ENCODE results near the gene EFHC1. TPM values are rescaled to one million over a fixed set of nuclear protein-coding genes. Genes with fewer than 3 reads are reported as not detected.
"Not testable (repeated sequence)": the region's sequence is repeated elsewhere in the genome, so short reads cannot be mapped to it uniquely, and the experiment has no call there.

The EFHC1 gene
- total and polyA plus RNA-seq, 4 donors: 43.5 to 76.0 (median 44.3) TPM

DNA sequence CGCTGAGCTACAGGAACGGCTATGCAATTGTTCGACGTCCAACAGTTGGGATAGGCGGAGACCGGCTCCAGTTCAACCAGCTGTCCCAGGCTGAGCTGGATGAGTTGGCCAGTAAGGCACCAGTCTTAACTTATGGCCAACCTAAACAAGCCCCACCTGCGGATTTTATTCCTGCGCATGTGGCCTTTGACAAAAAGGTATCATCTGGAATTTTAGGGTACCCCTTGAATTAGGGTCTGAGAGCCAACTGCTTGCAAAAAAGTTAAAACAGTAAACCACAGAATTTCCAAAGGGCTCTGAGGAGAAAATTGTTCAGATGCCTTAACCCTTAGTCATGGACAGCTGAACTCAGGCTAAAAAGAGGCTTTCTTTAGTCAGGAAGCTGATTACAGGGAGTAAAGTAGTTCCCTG, 3.8 kb downstream of the EFHC1 start:
- no peak for DNase-seq (ENCODE audit: low read depth in 4 of 6, low spot score in 6 of 6)
- peaks cover 5% of the 10 kb centered on the region for H3K4me1 ChIP-seq (ENCODE audit: control insufficient read depth, insufficient read depth, low read length)
- no peaks in the 10 kb centered on the region for H3K27me3 ChIP-seq (ENCODE audit: control insufficient read depth, insufficient read depth, low read length)
- no peaks in the 10 kb centered on the region for H3K36me3 ChIP-seq (ENCODE audit: control insufficient read depth, insufficient read depth, low read length)
- no peak overlapping the region for H3K4me3 ChIP-seq (ENCODE audit: low read depth, low read length)
- WGBS (ENCODE audit: insufficient coverage): 93% methylated on average over 6 of the region's 8 CpGs
- H3K27ac ChIP-seq (ENCODE audit: low read depth, low read length): peak overlapping the region; percentile 82
- no peaks in the 10 kb centered on the region for H3K9me3 ChIP-seq (ENCODE audit: control insufficient read depth, insufficient read depth, low read length)

DNA sequence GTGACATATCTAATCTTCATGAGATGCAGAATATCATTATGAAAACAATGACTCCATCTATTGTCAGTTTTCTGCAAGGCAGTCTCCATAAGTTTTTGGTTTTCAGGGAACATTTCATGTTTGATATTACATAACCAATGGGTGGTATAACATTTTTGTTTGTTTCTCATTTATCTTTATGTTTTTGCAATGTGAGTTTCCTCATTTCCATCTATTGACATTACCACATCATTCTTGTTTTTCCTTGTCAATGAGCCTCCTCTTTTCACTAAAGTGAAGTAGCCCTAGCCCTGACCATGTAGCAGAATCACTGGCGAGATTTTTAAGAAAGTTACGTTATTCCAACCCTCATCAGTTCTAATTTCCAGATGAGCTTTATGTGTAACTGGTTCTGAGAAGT, 4.4 kb downstream of the EFHC1 start:
- Histone ChIP-seq H3K4me1 (ENCODE audit: control insufficient read depth, insufficient read depth, low read length) (peaks cover under 1% of the 10 kb centered on the region), H3K36me3 (ENCODE audit: control insufficient read depth, insufficient read depth, low read length) (no peaks in the 10 kb centered on the region), H3K9me3 (ENCODE audit: control insufficient read depth, insufficient read depth, low read length) (no peaks in the 10 kb centered on the region), H3K27me3 (ENCODE audit: control insufficient read depth, insufficient read depth, low read length) (no peaks in the 10 kb centered on the region), H3K27ac (ENCODE audit: low read depth, low read length) (peak overlapping the region; percentile 82), H3K4me3 (ENCODE audit: low read depth, low read length) (no peak overlapping the region)
- WGBS (ENCODE audit: insufficient coverage): no CpG with 5 or more reads among the region's 2 CpGs
- DNase-seq (ENCODE audit: low read depth in 4 of 6, low spot score in 6 of 6): no peak

DNA sequence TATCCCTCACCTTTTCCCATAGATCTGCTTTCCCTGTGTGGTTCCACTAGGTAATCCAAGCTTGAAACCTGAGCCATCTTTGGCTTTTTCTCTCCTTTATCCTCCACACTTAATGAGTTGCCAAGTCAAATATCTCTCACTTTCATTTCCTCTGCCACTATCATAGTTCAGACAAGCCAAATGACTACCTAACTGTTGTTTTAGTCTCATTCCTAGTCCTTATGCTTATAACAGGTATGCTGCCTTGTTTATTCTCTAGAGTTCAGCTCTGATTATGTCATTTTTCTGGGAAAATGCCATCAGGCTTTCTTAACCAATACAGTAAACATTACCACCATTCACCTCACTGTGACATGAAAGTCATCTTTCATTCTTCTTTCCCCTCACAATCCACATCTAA, 6.5 kb downstream of the EFHC1 start:
- Histone ChIP-seq H3K4me1 (ENCODE audit: control insufficient read depth, insufficient read depth, low read length) (no peaks in the 10 kb centered on the region), H3K9me3 (ENCODE audit: control insufficient read depth, insufficient read depth, low read length) (no peaks in the 10 kb centered on the region), H3K36me3 (ENCODE audit: control insufficient read depth, insufficient read depth, low read length) (no peaks in the 10 kb centered on the region), H3K4me3 (ENCODE audit: low read depth, low read length) (no peak overlapping the region), H3K27ac (ENCODE audit: low read depth, low read length) (no peak overlapping the region), H3K27me3 (ENCODE audit: control insufficient read depth, insufficient read depth, low read length) (no peaks in the 10 kb centered on the region)
- DNase-seq (ENCODE audit: low read depth in 4 of 6, low spot score in 6 of 6): no peak

DNA sequence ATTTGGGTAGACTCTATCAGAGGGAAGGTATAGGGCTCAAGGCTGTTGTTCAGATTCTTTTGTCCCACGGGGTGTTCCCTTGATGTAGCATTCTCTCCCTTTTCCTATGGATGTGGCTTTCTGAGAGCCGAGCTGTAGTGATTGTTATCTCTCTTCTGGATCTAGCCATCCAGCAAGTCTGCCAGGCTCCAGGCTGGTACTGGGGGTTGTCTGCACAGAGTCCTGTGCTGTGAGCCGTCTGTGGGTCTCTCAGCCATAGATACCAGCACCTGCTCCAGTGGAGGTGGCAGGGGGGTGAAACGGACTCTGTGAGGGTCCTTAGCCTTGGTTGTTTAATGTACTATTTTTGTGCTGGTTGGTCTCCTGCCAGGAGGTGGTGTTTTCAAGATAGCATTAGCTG, 13.2 kb downstream of the EFHC1 start:
- not testable (repeated sequence) for H3K36me3 ChIP-seq (ENCODE audit: control insufficient read depth, insufficient read depth, low read length); H3K27me3 ChIP-seq (ENCODE audit: control insufficient read depth, insufficient read depth, low read length); H3K4me3 ChIP-seq (ENCODE audit: low read depth, low read length); DNase-seq (ENCODE audit: low read depth in 4 of 6, low spot score in 6 of 6); H3K9me3 ChIP-seq (ENCODE audit: control insufficient read depth, insufficient read depth, low read length); H3K4me1 ChIP-seq (ENCODE audit: control insufficient read depth, insufficient read depth, low read length); H3K27ac ChIP-seq (ENCODE audit: low read depth, low read length)
- WGBS (ENCODE audit: insufficient coverage): 88% methylated on average over 2 of the region's 4 CpGs

DNA sequence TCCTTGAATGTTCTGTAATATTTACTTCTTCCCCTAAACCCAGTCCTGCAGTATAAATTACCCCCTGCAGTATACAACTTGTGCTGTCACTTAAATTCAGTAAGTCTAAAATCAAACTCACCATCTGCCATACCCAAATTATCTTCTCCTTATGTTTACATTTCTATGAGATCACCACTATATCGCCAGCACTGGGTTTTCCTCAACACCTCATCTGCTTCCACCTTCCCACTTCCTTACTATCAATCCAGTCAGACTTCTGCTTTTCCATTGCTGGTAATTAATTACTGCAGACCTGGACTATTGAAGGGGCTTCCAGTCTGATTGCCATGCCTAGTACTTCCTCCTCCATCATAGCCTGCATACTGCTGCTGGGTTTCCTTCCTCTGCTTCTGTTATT, 15.2 kb downstream of the EFHC1 start:
- 94% methylated on average over 1 of the region's 1 CpG for WGBS (ENCODE audit: insufficient coverage)
- no peak overlapping the region for H3K27ac ChIP-seq (ENCODE audit: low read depth, low read length)
- H3K27me3 ChIP-seq (ENCODE audit: control insufficient read depth, insufficient read depth, low read length): no peaks in the 10 kb centered on the region
- H3K4me1 ChIP-seq (ENCODE audit: control insufficient read depth, insufficient read depth, low read length): no peaks in the 10 kb centered on the region
- no peak for DNase-seq (ENCODE audit: low read depth in 4 of 6, low spot score in 6 of 6)
- H3K4me3 ChIP-seq (ENCODE audit: low read depth, low read length): no peak overlapping the region
- no peaks in the 10 kb centered on the region for H3K9me3 ChIP-seq (ENCODE audit: control insufficient read depth, insufficient read depth, low read length)
- peaks cover 7% of the 10 kb centered on the region for H3K36me3 ChIP-seq (ENCODE audit: control insufficient read depth, insufficient read depth, low read length)

DNA sequence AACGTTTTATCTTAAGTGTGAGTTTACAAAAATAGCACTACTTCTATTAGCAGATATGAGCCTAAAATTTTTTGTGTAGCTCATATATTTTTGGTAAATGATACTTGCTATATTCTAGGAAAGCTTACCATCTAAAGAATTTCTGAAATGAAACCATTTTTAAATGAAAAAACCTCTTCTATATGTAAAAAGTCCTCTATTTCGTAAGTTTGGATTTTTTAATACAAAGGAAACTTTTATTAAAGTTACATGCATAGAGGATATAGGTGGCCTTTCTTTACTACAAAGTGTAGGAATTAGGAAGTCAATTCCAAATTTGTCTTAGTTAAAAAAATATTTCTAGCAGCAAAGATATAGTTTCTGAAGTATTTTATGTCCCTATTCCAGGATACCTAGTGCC, 18.8 kb downstream of the EFHC1 start:
- no peaks in the 10 kb centered on the region for H3K4me1 ChIP-seq (ENCODE audit: control insufficient read depth, insufficient read depth, low read length)
- peaks cover 3% of the 10 kb centered on the region for H3K36me3 ChIP-seq (ENCODE audit: control insufficient read depth, insufficient read depth, low read length)
- H3K9me3 ChIP-seq (ENCODE audit: control insufficient read depth, insufficient read depth, low read length): peaks cover 2% of the 10 kb centered on the region
- WGBS (ENCODE audit: insufficient coverage): no CpG with 5 or more reads among the region's 2 CpGs
- H3K27ac ChIP-seq (ENCODE audit: low read depth, low read length): no peak overlapping the region
- no peaks in the 10 kb centered on the region for H3K27me3 ChIP-seq (ENCODE audit: control insufficient read depth, insufficient read depth, low read length)
- no peak overlapping the region for H3K4me3 ChIP-seq (ENCODE audit: low read depth, low read length)
- DNase-seq (ENCODE audit: low read depth in 4 of 6, low spot score in 6 of 6): no peak

DNA sequence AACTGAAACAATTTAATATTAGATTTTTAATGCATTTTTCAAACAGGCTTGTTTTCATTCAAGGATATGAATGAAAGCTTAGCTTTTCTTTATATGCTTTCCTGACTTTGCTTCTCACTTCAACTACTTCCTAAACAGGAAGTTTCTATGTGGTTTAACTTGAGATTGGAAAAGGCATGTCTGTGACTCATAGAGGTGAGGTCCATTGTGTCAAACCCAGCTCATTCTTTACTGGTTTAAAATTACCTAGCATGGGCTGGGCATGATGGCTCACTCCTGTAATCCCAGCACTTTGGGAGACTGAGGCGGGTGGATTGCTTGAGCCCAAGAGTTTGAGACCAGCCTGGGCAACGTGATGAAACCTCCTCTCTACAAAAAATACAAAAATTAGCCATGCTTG, 34.4 kb downstream of the EFHC1 start:
- Histone ChIP-seq H3K36me3 (ENCODE audit: control insufficient read depth, insufficient read depth, low read length) (peaks cover 2% of the 10 kb centered on the region), H3K9me3 (ENCODE audit: control insufficient read depth, insufficient read depth, low read length) (peaks cover 4% of the 10 kb centered on the region), H3K4me3 (ENCODE audit: low read depth, low read length) (no peak overlapping the region), H3K27ac (ENCODE audit: low read depth, low read length) (no peak overlapping the region), H3K4me1 (ENCODE audit: control insufficient read depth, insufficient read depth, low read length) (no peaks in the 10 kb centered on the region), H3K27me3 (ENCODE audit: control insufficient read depth, insufficient read depth, low read length) (no peaks in the 10 kb centered on the region)
- no CpG with 5 or more reads among the region's 2 CpGs for WGBS (ENCODE audit: insufficient coverage)
- no peak for DNase-seq (ENCODE audit: low read depth in 4 of 6, low spot score in 6 of 6)

DNA sequence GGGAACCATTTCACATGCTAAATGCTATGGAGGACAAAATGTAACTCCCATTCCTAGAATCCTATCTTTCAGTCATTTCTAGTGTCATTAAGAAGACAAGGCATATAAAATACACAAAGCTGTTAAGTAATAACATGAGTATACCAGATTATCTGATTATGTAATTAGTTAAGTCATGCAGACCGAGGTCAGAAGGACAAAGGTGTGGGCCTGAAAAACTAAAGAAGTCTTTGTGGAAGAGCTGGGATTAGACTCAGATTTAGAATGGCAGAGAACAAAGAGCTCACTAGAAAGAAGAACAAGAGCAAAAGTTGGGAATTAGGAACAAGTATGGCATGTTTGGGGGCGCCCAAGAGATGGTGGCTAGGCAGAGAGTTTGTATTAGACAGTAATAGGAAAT, 37.0 kb downstream of the EFHC1 start:
- no peaks in the 10 kb centered on the region for H3K27me3 ChIP-seq (ENCODE audit: control insufficient read depth, insufficient read depth, low read length)
- no peak overlapping the region for H3K27ac ChIP-seq (ENCODE audit: low read depth, low read length)
- no CpG with 5 or more reads among the region's 2 CpGs for WGBS (ENCODE audit: insufficient coverage)
- H3K4me3 ChIP-seq (ENCODE audit: low read depth, low read length): no peak overlapping the region
- peaks cover 2% of the 10 kb centered on the region for H3K36me3 ChIP-seq (ENCODE audit: control insufficient read depth, insufficient read depth, low read length)
- H3K9me3 ChIP-seq (ENCODE audit: control insufficient read depth, insufficient read depth, low read length): no peaks in the 10 kb centered on the region
- H3K4me1 ChIP-seq (ENCODE audit: control insufficient read depth, insufficient read depth, low read length): no peaks in the 10 kb centered on the region
- no peak for DNase-seq (ENCODE audit: low read depth in 4 of 6, low spot score in 6 of 6)

DNA sequence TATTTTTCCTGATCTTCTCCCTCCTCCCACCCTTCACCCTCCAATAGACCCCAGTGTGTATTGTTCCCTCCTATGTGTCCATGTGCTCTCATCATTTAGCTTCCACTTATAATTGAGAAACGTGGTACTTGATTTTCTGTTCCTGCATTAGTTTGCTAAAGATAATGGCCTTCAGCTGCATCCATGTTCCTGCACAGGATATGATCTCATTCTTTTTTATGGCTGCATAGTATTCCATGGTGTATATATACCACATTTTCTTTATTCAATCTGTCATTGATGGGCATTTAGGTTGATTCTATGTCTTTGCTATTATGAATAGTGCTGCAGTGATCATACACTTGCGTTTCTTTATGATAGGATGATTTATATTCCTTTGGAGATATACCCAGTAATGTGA, 41.1 kb downstream of the EFHC1 start:
- DNase-seq (ENCODE audit: low read depth in 4 of 6, low spot score in 6 of 6); H3K36me3 ChIP-seq (ENCODE audit: control insufficient read depth, insufficient read depth, low read length); H3K27me3 ChIP-seq (ENCODE audit: control insufficient read depth, insufficient read depth, low read length); H3K9me3 ChIP-seq (ENCODE audit: control insufficient read depth, insufficient read depth, low read length); H3K27ac ChIP-seq (ENCODE audit: low read depth, low read length); H3K4me1 ChIP-seq (ENCODE audit: control insufficient read depth, insufficient read depth, low read length); H3K4me3 ChIP-seq (ENCODE audit: low read depth, low read length): not testable (repeated sequence)
- no CpG with 5 or more reads among the region's 2 CpGs for WGBS (ENCODE audit: insufficient coverage)

DNA sequence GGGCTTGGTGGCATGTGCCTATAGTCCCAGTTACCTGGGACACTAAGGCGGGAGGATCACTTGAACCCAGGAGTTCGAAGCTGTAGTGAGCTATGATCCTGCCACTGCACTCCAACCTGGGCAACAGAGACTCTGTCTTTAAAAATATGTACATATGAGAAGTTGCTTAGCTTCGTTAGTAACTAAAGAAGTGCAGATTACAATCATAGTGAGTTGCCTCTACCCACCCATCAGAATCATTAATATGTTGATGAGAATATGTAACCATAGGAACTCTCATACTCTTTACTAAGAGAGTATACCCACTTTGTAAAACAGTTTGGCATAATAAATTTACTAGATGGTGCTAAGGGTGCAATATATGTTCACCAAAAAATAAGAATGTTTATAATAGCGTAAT, 54.0 kb downstream of the EFHC1 start:
- no peak overlapping the region for H3K27ac ChIP-seq (ENCODE audit: low read depth, low read length)
- no CpG with 5 or more reads among the region's 4 CpGs for WGBS (ENCODE audit: insufficient coverage)

More for the DNA sequence above, 54.0 kb downstream of the EFHC1 start:
- Histone ChIP-seq H3K27me3 (ENCODE audit: control insufficient read depth, insufficient read depth, low read length) (no peaks in the 10 kb centered on the region), H3K36me3 (ENCODE audit: control insufficient read depth, insufficient read depth, low read length) (no peaks in the 10 kb centered on the region), H3K4me1 (ENCODE audit: control insufficient read depth, insufficient read depth, low read length) (no peaks in the 10 kb centered on the region), H3K4me3 (ENCODE audit: low read depth, low read length) (no peak overlapping the region), H3K9me3 (ENCODE audit: control insufficient read depth, insufficient read depth, low read length) (no peaks in the 10 kb centered on the region)
- no peak for DNase-seq (ENCODE audit: low read depth in 4 of 6, low spot score in 6 of 6)
